Posterior vena cava (tissue), 2 donors: Measurements from ENCODE around the gene MLANA. TPM values are rescaled to one million over a fixed set of nuclear protein-coding genes. Genes with fewer than 3 reads are reported as not detected.

Experiments
- DNase-seq: peaks from one replicate; pipeline ENCODE4 v3.0.0-alpha.2; 2020; ENCODE audit warnings: low spot score
- intact Hi-C, 2 donors: fragments of 100-400 bp; cut with DNase I; formaldehyde crosslinking; loops; one replicate each; pipeline versions ENCODE4 v1.14.1 to v1.14.2; 2022 to 2023
- long read RNA-seq, 2 donors: library from polyadenylated mRNA; unstranded; transcript quantifications; one replicate each; pipeline ENCODE4 v2.0.0, GENCODE V29; 2020 to 2021
- total RNA-seq, 2 donors: library from RNA; stranded (reverse); fragmentation: NEBNext Ultra II Directional; extraction: Animal tissue kit (Norgen Biotek cat#: 25700); gene quantifications; one replicate each; pipeline ENCODE4 v1.2.1, GENCODE V29; 2021
- donor health status: DM: yes; HTN: yes; CAD: no.
- donor health status: DM: yes; HTN: yes; CAD: no.

The MLANA gene, protein sequence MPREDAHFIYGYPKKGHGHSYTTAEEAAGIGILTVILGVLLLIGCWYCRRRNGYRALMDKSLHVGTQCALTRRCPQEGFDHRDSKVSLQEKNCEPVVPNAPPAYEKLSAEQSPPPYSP
- not detected for total RNA-seq
- long read RNA-seq, donor 1 = 0 reads
- long read RNA-seq, donor 2, partial matches to known transcripts = 0 of 1 reads
- long read RNA-seq, donor 2, other reads (novel, unspliced or antisense) = 1 of 1 reads

DNA sequence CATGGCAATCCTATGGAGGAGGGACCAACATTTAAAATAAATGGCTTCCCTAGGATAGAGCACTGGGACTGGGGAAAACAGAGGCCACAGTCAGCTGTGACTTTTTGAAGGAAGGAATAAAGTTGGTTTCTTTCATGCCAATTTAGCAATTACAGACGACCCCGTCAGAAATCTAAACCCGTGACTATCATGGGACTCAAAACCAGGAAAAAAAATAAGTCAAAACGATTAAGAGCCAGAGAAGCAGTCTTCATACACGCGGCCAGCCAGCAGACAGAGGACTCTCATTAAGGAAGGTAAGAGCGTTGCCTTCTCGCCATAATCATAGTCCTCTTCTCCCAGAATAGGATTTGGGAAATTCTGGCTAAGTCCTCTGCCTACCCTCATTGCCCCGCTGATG is at the start of gene MLANA:
Gene MLANA, plus strand, starts transcription at position 249 of the 400 bp plus-strand sequence. CDS start 1,586 bp downstream, outside the sequence.
- intact Hi-C loops = no loop called here

DNA sequence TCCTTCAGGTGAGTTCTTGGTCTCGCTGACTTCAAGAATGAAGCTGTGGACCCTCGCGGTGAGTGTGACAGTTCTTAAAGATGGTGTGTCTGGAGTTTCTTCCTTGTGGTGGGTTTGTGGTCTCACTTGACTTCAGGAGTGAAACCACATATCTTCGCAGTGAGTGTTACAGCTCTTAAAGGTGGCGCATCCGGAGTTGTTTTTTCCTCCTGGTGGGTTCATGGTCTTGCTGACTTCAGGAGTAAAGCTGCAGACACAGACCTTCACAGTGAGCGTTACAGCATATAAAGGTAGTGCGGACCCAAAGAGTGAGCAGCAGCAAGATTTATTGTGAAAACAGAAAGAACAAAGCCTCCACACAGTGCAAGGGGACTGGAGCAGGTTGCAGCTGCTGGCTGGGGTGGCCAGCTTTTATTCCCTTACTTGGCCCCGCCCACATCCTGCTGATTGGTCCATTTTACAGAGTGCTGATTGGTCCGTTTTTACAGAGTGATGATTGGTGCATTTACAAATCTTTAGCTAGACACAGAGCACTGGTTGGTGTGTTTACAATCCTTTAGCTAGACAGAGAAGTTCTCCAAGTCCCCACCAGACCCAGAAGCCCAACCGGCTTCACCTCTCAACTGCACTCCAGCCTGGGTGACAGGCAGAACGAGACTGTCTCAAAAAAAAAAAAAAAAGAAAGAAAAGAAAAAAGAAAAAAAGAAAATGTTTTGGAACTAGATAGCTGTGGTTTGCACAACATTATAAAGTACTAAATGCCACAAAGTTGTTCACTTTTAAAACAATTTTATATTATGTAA is 48.7 kb upstream of the MLANA start:
- intact Hi-C loops = no loop called here
- DNase-seq = no peak

More for the DNA sequence above, at the start of gene MLANA:
- no peak for DNase-seq

DNA sequence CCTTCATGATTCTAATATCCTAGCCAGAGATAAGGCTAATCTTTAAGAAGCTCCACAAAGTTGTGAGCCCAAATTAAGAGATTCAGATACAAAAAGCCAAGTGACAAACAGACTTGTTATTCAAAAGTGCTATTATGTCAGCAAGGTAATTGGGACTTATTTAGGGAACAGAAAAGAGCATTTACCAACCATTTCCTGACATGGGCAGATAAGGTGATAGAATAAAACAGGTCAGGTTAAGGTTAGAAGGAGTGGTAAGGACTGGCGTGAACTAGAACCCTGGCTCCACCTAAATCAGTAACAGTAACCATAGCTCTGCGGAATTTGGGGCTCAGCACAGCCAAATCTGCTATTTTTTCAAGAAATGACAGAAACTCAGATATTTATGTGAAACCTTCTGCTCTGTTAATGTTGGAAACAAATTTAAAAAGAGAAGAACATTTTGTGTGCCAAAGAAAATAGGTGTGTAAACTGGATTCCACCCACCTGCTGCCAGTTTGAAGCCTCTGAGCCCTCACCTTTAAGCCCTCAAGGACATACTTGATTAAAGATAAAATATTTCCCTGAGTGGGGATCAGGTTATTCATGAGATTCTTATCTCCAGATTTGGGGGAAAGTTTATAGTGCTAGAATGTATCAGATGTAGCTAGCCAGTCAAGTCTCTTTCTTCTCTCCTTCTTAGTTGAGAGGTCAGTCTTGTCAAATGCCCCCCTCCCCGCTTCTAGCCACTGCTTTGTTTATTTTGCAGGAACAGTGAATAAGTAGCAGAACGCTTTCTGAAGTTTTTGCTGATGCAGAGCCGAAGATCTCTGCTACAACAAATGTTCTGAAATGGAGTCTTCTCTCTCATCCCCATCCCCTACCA is 47.5 kb upstream of the MLANA start:
- intact Hi-C loops = no loop called here
- DNase-seq = no peak

DNA sequence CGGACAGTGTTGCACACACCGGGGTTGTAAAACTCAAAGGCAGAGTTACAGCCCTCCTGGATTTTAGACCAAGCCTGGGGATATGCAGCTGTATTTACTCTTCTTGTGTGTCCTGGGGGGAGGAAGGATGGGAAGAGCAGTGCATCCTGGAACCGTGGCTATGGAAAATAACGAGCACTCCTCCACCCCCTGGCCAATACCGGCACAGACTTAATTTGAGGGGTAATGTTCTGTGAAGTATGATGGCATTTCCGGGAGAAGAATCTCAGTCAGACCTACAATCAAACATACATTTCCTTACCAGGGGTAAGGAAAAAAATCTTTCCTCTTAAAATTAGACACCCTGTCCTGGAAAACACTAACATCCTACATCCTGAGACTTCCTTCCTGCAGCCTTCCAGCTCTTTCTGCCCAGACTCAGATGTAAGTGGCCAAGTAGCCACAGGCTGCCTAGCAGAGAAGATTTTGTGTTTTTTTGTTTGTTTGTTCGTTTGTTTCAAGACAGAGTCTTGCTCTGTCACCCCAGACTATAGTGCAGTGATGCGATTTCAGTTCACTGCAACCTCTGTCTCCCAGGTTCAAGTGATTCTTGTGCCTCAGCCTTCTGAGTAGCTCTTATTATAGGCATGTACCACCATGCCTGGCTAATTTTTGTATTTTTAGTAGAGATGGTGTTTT is 46.8 kb upstream of the MLANA start:
- intact Hi-C loops = no loop called here
- no peak for DNase-seq

DNA sequence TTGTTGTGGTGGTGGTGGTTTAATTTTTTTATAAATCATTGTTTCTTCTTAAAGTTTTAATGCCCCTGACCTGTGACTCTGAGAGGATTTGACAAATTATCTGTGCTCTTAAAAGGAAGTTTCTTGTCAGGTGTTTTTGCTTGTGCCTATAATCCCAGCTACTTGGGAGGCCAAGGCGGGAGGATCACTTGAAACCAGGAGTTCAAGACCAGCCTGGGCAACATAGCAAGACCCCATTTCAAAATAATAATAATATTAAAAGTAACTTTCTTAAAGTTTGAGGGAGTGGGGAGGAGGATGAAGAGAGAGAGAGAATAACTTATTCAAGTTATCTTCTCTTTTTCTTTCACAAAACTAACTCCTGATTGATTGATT is 45.5 kb upstream of the MLANA start:
- intact Hi-C loops = no loop called here

DNA sequence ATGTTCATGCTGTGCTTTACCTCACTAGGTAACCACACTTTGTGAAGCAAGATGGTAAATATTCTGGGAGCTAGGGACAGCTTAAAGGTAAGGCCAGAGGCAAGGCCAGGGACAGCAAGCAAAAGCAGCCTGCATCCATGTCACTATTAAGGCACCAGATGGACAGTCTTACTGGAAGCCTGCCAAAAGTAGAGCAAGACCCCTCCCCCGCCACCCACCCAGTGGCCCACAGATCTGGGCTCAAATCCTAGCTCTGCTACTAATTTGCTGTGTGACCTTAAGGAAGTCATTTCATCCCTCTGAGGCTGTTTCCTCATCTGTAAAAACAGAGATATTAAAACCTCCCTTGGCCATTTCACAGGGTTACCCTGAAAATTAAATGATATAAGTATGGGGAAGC is 44.6 kb upstream of the MLANA start:
- no peak for DNase-seq

More for the DNA sequence above, 45.5 kb upstream of the MLANA start:
- no peak for DNase-seq

DNA sequence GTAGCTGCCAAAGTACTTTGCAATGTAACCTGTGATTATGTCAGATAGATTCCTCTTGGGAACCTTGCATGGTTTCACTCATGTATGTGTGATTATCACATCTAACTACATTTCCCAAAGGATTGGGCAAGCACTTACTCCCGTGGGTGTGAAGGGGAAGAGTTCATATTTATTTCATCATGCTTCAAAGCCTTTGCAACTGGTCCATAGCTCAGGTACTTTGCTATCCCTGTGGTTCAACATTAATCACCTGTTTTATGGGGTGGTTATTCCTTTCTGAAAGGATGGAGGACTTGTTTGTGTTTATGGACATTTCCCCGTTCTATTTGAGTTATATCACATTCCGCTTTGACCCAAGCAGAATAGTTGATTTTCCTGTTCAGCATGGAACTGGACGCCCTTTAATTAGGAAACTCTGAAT is 44.2 kb upstream of the MLANA start:
- no peak for DNase-seq
- intact Hi-C loops = no loop called here

More for the DNA sequence above, 44.6 kb upstream of the MLANA start:
- intact Hi-C loops = no loop called here

DNA sequence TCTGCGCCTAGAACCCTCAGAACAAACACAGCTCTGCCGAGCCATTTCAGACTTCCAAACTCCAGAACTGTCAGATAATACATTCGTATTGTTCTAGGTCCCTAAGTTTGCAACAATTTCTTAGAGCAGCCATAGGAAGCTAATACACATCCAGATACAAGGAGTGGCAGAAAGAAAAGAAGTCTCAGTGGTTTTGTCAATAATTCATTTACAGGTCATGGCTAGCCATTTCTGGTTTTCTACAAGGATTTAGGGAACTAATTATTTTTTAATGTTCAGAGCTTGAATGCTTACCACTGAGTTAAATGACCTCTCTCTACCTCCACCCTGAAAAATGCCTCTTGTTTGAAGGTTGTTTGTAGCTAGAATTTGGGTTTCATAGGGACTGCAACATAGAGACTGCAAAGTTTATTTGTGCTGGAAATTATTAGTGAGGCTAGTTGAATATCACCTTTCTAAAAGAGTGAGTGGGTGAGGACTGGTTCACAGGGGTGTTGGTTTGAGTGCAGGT is 42.3 kb upstream of the MLANA start:
- no peak for DNase-seq
- intact Hi-C loops = no loop called here

DNA sequence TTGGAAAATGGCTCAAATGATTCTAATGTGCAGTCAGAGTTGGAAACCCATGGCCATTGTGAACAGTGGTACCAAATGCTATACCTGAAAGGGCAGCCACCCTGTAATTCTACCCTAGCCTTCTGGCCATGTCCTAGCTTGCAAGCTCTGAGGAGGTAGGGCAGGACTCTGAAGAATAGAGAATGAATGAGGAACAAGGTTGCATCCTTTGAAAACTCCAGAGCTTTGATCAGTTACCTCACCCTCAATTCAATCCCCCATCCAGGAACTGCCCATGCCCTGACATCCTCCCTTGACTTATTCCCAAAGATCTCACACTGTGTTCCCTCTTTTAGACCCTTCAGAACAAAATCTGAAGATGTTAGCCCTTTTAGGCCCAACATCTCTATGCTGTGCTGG is 40.0 kb upstream of the MLANA start:
- no peak for DNase-seq
- intact Hi-C loops = no loop called here

DNA sequence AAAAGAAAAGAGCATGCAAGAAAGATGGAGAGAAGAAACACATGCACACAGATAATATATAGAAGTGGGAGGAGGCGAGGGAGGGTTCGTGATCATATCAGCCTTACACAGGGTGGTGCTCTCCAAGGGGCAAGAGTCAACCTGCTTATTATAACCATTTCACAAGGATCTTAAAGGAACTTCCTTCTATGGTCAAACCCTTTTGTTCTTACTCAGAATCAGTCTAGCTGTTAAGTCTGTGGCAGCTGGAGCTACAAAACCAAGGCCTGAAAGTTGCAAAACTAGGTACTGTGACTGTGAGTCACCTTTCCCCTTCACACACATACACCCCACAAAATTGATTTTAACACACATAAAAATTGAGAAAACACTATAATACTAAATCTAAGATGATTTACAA is 39.2 kb upstream of the MLANA start:
- intact Hi-C loops = no loop called here
- DNase-seq = no peak

DNA sequence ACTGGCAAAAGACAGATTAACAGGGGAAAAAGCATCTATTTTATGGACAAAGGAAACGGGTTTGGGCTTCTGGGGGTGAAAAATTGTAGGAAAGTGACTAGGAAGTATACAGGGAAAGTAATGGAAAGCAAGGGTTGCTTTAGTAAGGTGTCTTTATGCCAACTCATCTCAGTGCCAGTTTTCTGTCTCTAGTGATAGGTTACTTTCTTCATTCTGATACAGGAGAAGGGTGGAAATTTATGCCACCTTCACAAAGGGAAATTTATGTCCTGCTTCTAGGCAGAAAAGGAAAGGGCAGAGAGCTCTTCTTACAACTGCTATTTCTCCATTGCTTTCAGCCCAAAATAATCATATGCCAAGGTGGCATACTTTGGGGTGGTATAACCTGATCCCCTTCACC is 37.7 kb upstream of the MLANA start:
- no peak for DNase-seq
- intact Hi-C loops = no loop called here

DNA sequence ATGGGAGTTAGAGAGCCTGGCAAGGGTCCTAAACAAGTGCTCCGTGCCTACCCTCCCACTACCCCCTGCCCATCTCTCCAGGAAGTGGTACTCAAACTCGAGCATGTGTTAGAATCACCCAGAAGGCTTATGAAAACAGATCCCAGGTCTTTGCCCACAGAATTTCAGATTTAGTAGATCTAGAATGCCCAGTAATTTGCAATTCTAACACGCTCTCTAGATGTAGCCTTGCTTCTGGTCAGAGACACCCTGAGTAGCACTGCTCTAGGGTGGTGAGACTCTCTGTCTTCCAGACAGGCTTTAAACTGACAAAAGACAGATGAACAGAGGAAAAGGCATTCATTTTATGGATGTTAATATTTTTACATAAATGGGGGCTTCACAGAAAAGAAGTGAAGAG is 37.1 kb upstream of the MLANA start:
- intact Hi-C loops = no loop called here
- no peak for DNase-seq

DNA sequence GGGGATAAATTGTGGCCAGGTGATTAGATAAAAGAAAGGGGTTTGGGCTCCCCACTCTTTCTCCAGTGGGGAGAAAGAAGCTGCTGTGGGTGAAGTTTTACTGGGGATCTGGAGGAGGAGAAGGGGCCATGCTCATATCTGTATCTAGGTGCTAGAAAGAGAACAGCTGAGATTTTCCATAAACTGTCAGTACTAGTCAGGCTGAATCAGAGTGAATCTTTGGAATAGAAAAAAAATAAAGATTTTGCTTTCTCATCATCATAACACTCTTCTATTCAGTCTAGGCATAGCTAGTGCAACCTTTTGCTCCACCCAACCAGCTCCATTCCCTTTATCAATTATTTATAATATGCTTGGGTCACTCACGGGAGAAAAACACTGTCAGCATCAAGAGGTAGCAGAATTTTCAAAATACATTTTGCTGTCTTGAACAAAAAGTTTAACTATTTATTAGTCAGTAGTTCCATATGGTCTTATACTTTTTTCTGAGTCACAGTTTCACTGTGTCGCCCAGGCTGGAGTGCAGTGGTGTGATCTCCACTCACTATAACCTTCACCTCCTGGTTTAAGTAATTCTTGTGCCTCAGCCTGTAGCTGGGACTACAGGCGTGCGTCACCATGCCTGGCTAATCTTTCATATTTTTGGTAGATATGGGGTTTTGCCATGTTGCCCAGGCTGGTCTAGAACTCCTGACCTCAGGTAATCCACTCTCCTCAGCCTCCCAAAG is 36.5 kb upstream of the MLANA start:
- intact Hi-C loops = no loop called here
- no peak for DNase-seq

DNA sequence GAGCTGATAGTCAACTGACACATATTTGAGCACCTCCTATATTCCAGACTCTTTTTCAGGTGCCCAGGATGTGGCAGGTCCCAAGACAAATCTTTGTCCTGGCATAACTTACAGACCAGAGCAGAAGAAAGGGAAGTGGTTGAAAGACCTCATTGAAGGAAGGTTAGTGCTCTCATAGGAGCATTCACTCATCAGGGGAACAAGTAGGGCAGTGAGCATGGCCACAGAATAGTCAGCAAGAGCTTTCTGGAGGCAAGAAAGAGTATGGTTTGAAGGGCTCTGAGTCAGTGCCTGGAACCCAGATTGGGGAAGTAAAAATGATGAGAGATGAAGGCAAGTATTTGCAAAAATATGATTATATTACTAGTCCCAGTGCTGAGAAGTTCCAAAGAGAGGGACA is 32.8 kb upstream of the MLANA start:
- intact Hi-C loops = no loop called here
- DNase-seq = no peak

DNA sequence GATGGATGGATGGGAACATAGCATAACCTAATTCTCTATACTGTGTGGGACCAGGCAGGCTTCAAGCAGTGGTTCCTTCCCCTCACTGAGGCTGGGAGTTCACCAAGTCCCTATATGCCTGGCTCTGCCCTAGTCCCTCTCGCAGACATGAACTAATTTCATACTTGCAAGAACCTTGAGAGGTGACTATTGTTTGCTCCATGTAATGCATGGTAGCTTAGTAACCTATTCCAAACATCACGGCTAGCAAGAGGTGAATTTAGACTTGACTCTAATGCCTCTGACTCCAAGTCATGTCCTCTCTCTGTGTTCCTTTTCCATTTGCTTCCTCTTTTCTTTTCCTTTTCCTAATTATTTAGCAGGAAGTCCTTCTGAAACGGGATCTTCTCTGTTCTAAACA is 31.9 kb upstream of the MLANA start:
- no peak for DNase-seq
- intact Hi-C loops = no loop called here

DNA sequence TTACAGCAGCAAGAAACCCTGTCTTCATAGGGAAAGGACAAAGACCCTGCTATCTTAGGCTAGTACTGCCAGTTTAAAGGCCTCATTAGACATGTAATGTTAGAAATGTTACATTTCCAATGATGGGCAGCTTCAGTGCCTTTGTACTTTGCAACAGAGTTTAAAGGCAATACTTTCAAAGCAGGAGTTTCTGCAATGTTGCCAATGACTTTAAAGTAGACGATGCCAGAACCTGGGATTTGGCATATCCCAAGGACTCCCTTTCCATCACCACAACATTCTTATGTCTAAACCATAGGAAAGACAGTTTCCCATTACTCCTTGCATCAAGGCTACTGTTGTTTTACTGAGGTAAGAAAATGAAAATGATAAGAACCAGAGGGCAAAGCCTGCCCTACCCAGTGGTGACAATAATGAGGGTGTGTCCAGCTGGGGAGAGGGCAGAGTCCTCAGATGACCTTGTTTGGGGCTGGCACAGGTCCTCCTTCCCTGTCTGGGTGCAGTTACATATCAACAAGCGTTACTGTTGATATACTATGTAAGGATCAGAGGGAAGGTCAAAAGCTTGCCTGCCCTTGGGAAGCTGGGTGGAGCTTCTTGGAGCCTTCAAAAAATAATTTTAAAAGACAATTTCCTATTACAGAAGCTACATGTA is 27.5 kb upstream of the MLANA start:
- intact Hi-C loops = loop anchor here in 1 of 2 donors (5.0 kb wide), 1 partner anchor 899 kb away; no protein-coding TSS in a partner anchor
- no peak for DNase-seq

DNA sequence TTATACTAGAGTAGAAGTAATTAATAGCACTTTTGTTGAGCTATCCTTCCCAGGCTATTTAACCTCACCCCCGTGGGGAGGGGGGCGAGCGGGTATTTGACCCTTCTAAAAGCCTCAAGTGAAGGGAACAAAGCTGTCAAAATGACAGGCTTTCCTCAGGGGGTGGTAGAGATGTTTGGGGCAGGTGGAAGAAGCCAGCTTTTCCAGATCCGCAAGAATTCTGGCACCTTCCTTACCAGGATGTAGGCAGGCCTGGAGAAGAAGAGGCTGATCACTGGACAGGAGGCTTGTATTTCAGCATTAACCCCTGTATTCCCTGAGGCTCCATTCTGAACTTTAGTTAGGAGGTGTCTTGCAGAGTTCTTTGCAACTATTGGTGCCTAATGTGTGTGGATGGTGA is 26.2 kb upstream of the MLANA start:
- DNase-seq = no peak
- intact Hi-C loops = loop anchor here in 1 of 2 donors (5.0 kb wide), 1 partner anchor 898 kb away; no protein-coding TSS in a partner anchor

DNA sequence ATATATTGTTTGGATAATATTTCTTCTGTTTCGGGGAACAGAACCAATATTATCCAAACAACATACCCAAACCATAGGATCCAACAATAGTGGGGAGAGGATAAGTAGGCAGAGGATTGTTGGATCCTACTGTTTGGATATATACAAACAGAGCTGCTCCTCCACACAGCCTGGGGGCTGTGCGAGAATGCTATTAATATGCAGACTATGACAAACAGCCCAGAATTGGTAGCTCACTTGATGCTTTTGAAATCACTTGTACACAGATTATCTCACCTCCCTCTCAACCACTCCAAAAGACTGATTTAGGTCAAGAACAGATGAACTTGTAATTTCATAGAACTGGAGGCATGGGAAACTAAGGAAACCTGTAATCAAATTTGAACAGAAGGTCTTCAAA is 24.4 kb upstream of the MLANA start:
- no peak for DNase-seq
- intact Hi-C loops = no loop called here
